SKM-1 (cell line): ENCODE measurements around the gene LTA4H.

Experiments used
- DNase-seq: peaks from one replicate; lab custom pipeline; 2025; ENCODE audit not compliant: unreplicated experiment; lab: John Stamatoyannopoulos, UW

The LTA4H gene

DNA sequence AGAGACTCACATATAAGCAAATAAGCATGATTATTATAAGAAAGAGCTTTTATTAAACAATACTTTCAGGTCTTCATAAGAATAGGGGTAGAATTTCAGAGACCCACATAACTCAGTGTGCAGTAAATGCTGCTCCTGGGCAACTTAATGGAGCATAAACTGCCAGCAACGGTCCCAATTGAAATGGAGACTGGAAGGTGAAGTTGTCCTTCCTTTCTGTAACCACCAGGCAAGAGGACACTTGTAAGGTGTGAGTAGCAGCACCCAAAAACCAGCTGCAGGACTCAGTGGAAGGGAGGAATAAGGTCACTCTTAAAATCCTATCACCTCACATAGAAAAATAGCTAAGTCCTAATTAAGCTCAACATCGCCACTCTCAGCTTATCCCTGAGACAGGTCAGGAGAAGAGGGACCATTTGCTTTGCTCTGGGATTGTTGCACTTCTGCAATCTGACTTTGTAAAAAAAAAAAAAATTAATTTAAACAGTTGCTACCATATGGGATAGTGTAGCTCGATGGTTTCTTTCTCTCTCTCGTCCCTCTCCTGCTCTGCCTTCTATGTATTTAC is 22.7 kb upstream of the LTA4H start:
- DNase-seq = no peak

DNA sequence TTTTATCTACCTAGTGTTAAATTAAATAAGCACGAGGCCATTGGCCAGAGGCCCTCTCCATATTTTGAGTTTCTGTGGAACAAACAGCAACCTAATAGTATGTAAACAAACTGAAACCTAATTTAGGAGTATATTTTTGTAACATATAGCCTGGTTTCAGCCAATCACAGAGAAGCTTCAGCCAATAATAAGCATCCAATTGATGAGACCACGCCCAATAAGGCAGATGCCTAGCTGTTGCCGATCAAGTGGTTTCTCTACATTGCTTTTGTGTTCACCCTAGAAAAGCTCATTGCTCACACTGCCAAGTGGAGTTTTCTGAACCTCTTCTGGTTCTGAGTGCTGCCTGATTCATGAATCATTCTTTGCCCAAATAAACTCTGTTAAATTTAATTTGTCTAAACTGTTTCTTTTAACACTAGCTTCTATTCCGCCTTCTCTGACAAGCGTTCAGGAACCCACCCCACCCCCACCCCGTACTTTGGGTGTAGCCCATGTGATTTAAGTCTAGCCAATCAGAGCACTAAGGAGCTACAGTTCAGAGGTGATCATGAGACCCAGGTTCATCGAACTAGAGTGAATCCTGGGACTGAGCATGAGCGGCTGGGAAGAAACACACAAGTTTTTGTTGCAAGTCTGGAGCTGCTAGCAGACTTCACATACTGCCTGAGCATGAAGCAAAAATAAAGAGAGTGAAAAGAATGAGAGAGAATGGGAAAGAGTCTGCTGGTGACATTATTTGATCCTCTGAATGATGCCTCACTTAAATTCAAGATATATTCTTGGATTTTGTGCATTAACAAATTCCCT is 21.5 kb upstream of the LTA4H start:
- no peak for DNase-seq

DNA sequence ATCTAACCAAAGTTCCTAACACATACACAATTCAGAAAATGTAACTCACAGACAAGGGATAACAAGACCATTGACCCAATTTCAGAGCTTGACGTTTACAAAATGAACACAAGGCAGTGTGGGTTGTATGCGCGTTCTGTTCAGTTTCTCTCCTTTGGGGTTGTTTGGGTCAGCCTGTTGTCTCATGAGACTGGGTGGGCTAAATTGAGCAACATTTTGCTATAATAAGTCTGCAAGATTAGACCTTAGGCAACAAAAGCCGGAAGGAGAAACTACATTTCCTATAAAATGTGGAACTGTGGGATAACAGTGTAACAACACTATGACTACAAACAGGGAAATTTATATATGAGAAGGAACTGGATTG is 18.8 kb upstream of the LTA4H start:
- no peak for DNase-seq

DNA sequence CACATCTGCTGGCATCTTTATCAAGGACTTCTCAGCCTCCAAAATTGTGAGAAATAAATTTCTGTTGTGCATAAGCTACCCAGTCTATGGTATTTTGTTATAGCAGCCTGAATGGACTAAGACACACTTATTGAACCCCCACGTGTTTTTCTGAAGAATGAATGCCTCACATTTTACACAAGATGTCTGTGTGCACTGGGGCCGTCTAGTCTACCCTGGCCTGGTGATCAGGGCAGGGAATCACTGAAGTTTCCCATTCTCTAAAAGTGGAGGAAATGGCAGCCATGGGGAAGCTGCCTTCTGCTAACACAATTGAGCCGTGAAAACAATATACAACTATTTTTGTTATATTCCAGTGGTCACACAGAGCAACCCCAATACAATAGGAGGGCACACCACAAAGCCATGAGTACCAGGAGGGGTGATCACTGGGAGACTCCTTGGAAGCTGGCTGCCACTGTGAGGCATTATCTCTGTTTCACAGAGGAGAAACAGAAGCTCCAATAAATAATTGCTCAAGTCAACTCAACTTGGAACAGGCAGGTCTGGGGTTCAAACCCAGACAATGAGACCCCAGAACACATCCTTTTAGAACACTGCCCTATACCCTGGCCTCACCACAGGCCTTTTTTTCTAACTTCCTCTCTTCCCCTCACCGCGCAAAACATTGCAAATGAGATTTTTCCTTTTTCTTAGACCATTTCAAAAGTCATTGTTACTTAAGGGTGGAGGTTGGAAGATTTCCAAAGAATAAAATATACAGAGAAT is 18.3 kb upstream of the LTA4H start:
- no peak for DNase-seq

DNA sequence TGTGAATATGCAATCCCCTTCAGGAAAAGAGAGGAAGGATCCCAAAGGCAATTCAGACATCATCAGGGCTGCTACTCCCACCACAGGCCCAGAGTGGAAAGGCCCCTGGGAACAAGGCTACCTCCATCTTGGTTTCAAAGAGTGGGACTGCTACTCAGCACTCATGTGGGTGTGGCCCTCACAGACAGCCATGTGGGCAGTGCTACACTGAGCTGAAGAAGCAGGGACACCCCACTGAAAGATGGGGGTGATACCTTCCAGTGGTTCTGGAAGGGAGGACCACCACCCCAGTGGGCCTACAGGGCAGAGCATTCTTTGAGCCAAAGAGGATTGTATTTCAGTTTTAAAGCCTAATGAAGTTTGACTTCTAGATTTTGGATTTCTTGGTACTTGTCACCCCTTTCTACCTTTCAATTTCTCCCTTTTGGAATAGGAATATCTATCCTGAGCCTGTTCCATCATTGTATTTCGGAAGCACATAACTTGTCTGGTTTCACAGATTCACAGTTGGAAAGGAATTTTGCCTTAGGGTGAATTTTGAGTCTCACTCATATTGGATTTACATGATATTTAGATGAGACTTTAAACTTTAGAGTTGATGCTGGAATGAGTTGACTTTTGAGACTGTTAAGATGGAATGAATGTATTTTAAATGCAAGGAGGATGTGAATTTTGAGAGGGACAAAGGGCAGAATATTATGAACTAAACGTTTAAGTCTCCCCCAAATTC is 16.5 kb upstream of the LTA4H start:
- no peak for DNase-seq

DNA sequence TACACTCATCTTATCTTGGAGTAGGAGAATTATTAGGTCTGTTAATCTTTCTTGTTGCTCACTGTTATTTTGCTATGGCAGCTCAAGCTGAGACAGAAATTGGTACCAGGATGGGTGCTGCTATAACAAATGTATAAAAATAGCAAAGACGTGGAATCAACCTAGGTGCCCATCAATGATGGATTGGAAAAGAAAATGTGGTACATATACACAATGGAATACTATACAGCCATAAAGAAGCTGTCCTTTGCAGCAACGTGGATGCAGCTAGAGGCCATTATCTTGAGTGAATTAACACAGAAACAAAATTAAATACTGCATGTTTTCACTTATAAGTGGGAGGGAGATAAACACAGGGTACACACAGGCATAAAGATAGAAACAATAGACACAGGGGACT is 14.8 kb upstream of the LTA4H start:
- no peak for DNase-seq

DNA sequence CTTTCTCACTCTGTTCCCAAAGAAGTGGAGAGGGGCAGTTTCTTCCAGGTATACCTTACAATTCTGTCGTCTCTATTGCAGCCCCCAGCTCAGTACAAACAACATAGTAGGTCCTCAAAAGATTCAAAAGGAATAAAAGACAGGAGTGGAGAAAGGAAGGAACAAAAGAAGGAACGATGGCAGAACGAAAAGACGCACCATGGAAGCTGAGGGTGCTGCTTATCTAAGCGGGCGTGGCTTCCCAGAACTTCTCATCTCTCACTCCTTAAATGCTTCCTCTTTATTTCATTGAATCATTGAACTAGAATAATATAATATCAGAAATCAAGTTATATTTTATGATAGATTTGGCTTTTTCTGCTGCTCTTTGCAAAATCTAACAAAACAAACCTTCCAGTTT is 13.7 kb upstream of the LTA4H start:
- DNase-seq = no peak

DNA sequence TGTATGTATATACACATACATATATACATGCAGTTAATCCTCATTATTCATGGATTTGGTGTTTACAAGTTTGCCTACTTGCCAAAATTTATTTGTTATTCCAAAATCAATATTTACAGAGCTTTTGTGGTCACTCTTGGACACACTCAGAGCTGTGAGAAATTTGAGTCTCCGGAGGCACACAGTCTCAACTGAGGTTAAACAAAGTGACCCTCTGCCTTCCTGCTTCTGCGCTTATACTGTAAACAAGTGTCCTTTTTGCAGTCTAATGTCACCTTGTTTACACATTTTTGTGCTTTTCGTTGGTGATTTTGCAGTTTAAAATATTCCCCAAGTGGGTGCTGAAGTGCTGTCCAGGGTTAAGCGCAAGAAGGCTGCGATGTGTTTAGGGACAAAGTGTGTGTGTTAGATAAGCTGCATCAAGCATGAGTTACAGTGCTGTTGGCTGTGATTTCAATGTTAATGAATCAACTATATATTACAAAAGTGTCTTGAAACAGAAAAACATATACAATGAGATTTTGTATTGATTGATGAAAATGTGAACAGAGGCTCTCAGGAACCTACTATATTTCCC is 13.1 kb upstream of the LTA4H start:
- no peak for DNase-seq

DNA sequence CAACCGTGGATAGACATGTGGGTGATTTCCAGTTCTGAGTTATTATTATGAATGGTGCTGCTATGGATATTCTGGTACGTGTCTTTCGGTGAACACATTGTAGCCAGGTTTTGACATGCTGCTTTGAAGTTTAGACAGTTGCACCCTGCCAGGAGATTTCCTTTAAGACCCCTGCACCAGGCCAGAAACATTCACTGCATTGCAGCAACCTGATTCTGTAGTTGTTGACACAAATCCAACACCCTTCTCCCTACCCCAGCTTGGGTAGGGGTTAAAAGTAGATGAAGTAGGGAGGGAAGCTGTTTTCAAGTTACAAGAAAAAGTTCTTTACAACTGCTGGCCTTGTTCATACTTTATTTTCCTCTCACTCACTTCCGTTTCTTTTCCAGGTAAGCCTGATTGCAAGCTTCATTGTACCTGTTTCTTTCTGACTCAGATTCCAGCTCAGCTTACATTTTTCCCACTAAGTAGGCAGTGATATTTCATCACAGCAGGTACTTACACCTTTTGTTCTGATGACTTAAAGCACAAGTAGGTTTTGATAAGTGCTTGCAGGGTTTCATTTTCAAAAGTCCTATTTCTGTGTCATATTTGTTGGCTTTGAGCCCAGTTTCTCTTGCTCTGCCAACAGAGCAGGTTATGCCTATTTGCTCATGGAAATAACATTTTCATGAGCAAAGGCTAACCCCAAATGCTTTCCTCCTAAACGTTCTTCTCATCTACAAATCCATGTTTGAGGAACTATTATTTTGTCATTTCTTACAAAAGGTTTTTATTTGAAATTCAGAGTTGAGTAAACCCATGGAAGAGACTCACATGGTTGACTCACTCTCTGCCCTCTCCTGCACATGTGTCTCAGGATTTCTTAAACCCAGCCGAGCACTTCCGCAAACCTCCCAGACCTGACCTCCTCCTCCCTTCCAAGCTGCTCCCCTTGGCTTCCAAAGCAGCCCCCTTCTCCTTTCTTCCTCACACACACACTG is 12.1 kb upstream of the LTA4H start:
- peak; percentile 32 for DNase-seq

DNA sequence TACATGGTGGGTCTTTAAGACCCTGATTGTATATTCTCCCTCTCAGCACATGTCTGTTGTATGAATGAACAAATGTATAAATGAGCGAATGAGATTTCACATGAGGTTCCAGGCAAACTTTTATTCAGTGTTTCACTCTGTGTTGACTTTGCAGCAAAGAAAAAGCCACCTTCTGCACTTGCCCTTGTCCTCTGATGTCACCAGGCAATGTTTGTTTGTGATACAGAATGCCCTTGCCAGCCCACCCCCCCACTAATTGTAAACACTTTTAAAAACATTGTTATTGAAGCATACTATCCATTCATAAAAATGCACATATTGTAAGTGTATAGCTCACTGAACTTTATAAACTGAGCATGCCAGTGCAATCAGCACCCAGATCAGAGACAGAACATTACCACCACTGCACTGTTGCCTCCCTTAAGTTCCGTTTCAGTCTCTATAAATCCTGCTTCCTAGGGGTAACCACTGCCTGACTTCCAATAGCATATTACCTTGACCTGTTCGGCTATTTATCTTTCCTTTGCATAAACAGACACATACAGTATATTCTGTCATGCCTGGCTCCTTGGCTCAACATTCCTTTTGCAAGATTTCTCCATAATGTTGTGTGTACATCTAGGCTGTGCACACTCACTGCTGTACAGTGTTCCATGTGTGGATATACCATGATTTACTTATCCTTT is 11.3 kb upstream of the LTA4H start:
- no peak for DNase-seq

DNA sequence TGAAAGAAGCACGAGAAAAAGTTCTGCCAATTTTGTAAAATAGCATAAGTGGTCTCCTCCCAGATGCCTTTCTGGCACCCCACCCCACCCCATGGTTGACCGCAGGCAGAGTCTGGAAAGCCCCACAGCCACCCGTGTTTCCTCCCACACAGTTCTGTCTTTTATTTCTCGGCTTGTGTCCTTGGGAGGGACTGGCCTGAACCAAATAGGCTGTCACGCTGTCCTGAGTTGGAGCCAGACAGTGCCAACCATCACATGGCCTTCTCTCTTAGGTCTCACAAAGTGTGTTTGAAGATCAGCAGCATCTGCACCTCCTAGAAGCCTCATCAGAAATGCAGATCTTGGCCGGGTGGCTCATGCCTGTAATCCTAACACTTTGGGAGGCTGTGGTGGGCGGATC is 10.2 kb upstream of the LTA4H start:
- no peak for DNase-seq

DNA sequence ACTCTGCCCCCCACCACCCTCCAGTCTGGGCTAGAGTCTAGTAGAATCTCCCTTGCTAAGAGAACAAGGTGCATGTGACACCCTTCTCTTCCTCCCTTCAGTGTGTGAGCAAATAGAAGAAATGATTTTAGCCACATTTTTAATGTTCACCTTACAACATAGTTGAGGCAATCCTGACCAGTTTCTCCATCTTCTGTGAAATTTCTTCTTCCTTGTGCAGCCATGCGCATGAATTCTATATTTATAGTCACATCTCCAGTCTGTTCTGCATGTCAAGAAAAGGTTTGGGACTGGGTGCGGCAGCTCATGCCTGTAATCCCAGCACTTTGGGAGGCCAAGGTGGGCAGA is 9.5 kb upstream of the LTA4H start:
- DNase-seq = no peak

DNA sequence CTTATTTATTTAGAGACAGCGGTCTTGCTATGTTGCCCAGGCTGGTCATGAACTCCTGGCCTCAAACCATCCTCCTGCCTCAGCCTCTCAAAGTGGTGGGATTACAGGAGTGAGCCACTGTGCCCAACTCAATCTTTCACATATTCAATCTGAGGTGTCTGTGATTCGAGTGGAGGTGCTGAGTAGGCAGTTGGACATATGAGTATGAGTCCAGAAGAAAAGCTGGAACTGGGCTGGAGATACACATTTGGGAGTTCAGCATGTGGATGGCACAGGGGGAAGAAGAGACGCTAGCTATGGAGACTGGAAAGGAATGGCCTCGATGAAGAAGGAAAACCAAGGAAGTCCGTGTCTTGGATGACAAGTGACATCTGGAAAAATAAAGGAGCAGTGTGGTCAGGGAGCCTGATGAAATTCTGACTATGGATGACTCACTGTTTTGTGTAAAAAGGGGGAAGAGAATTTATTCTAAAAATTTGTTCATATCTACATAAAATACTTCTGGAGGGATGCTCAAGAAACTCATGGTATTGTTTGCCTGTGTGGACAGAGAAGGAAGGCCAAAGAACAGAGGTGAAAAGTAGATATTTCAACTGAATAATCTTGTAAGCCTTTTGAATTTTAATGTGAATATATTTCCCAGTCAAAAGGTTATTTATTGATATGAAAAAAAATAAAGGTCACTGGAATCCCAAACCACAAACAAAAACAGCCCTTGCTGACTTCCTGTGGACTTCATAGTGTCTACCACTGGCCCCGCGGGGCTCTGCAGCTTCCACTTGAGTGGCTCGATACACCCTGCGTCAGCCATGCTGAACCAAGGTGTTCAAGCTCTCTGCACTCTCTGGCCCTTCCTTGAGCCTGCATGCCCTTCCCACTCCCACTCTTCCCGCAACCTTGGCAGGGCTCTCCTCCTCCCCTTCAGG is 8.9 kb upstream of the LTA4H start:
- DNase-seq = no peak

DNA sequence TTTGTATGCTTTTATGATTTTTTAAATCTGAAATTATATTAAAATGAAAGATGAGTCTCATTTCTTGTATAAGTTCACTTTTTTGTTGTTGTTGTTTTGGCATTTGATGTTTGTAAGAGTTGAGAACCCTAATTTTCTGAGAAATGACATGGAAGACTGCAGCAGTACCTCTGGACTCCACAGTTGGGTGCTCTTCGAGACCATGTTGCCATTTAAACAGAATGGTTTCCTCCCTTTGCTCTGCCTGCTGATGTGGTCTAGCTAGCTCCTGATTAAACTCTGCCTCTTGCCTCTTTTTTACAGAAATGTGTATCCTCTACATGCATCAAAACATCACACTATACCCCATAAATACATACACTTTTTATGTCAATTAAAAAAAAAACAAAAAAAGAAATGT is 5.8 kb upstream of the LTA4H start:
- no peak for DNase-seq

DNA sequence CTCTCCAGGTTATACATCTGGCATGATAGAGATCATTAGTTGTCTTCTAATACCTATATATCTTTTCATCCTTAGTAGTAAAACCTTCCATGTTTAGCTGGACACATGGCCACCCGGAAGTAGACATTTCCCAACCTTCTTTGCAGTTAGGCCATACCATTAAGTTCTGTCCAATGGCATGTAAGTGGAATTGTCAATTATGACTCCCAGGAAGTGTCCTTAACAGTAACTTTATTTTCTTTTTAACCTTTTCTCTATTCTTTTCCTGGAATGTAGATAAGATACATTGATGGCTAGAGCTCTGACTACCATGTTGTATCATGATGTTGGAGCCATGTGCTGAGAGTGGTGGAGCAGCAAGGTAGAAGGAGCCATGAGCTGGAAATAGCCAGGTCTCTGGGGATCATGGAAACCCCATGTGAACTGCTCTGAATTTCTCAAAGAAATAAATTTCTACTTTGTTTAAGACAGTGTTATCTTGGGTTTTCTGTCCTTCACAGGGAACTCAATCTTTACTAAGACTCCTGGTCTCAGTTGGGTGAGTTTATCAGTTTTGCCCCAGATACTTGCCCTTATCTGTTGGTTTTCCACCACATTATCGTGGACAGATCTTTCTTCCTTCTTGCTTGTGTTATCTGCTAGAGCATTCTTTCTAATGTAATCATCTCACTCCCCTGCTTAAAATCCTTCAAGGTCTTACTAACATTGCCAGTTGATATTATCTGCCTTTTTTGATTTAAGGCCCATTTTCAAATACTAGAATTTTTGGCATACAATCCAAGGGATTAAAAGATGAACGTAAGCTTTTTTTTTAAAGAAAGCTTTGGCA is 5.1 kb upstream of the LTA4H start:
- DNase-seq = no peak

DNA sequence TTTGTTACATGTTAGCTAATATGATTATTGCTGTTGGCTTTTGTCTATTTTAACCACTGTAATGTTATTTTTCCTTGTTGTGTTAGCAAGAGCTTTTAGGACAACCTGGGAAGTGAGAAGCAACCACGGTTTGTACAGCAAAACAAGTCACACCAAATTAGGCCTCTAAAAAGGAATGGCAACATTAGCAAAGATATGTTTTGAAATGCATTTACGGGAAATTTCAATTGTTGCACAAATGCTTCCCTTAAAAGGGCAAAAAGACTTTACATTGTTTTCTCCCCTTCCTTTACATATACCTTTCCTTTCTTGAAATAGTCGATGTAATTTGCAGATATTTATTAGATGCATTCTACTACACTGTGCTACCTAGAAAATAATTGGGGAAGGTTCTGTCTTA is 4.1 kb upstream of the LTA4H start:
- no peak for DNase-seq

DNA sequence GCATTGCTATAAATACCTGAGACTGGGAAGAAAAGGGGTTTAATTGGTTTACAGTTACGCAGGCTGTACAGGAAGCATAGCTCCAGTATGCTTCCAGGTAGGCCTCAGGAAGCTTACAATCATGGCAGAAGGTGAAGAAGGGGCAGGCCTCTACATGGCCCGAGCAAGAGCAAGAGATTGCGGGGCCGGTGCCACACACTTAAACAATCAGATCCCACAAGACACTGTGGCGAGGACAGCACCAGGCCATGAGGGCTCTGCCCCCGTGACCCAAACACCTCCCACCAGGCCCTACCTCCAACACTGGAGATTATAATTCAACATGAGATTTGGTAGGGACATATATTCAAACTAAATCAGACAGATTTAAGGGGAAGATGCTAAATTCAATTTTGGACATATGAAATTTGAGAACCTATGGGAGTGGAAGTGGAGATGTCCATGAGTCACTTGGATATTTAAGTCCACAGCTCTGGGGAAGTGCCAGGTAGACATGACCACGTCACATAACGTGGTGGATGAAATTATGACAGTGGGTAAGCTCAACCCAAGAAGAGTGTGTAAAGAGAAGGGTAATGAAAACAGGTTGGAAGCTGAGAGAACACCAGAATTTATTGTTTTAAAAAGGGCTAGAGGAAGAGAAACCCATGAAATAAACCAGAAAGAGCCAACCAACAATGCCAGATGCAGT is 1.5 kb upstream of the LTA4H start:
- no peak for DNase-seq
